Ishikawa (cell line): ENCODE results near the gene CSTB.
A peak's percentile ranks its signal among the peaks of the same experiment; 100 is the strongest.

Experiments used
- CEBPB ChIP-seq: IDR thresholded peaks from 2 replicates; pipeline ENCODE4 v1.6.1; 2012
- CREB1 ChIP-seq: IDR thresholded peaks from 2 replicates; pipeline ENCODE4 v1.6.1; 2012; ENCODE audit warnings: low read depth
- EGR1 ChIP-seq: IDR thresholded peaks from 2 replicates; pipeline ENCODE4 v1.6.1; 2012
- EP300 ChIP-seq: IDR thresholded peaks from 2 replicates; pipeline ENCODE4 v1.6.1; 2012; ENCODE audit warnings: borderline replicate concordance
- FOXM1 ChIP-seq: IDR thresholded peaks from 2 replicates; pipeline ENCODE4 v1.6.1; 2012; ENCODE audit warnings: low read depth, borderline replicate concordance
- MAX ChIP-seq: IDR thresholded peaks from 2 replicates; pipeline ENCODE4 v1.6.1; 2012
- NFIC ChIP-seq: IDR thresholded peaks from 2 replicates; pipeline ENCODE4 v1.6.1; 2012
- RAD21 ChIP-seq: IDR thresholded peaks from 2 replicates; pipeline ENCODE4 v1.6.1; 2012; ENCODE audit warnings: low read depth
- REST ChIP-seq: IDR thresholded peaks from 2 replicates; pipeline ENCODE4 v1.6.1; 2012; ENCODE audit warnings: low read depth, mild to moderate bottlenecking
- TAF1 ChIP-seq: IDR thresholded peaks from 2 replicates; pipeline ENCODE4 v1.6.1; 2012; ENCODE audit warnings: low read depth, mild to moderate bottlenecking
- TCF12 ChIP-seq: IDR thresholded peaks from 2 replicates; pipeline ENCODE4 v1.6.1; 2012; ENCODE audit warnings: low read depth
- TEAD4 ChIP-seq: IDR thresholded peaks from 2 replicates; pipeline ENCODE4 v1.6.1; 2012
- USF1 ChIP-seq: IDR thresholded peaks from 2 replicates; pipeline ENCODE4 v1.6.1; 2012
- YY1 ChIP-seq: IDR thresholded peaks from 2 replicates; pipeline ENCODE4 v1.6.1; 2012; ENCODE audit warnings: low read depth
- ZBTB7A ChIP-seq: IDR thresholded peaks from 2 replicates; pipeline ENCODE4 v1.6.1; 2012; ENCODE audit warnings: low read depth

Gene CSTB

GRCh38 chr21:43759651-43760050, 16.5 kb downstream of the CSTB start:
- no peak for TF ChIP-seq TCF12
- TF ChIP-seq TAF1: no peak
- TF ChIP-seq NFIC: no peak
- TF ChIP-seq EGR1: no peak
- no peak for TF ChIP-seq TEAD4
- TF ChIP-seq RAD21: no peak
- TF ChIP-seq MAX: no peak
- no peak for TF ChIP-seq USF1
- TF ChIP-seq ZBTB7A: no peak
- TF ChIP-seq CREB1: no peak

GRCh38 chr21:43758811-43759210, 17.3 kb downstream of the CSTB start:
- TF ChIP-seq MAX: no peak
- no peak for TF ChIP-seq CREB1
- no peak for TF ChIP-seq RAD21
- no peak for TF ChIP-seq TAF1
- TF ChIP-seq EGR1: no peak
- TF ChIP-seq YY1: no peak
- no peak for TF ChIP-seq TEAD4
- TF ChIP-seq ZBTB7A: no peak

- TF ChIP-seq RAD21 (no peak), REST (no peak), TCF12 (no peak), ZBTB7A (no peak), EGR1 (no peak), FOXM1 (no peak), CREB1 (no peak), TAF1 (no peak), TEAD4 (no peak), YY1 (no peak), CEBPB (no peak), USF1 (no peak)
Observed at GRCh38 chr21:43758111-43758641, 17.9 kb downstream of the CSTB start.

- TF ChIP-seq MAX: no peak
- no peak for TF ChIP-seq TAF1
- no peak for TF ChIP-seq ZBTB7A
- no peak for TF ChIP-seq USF1
- no peak for TF ChIP-seq TCF12
- TF ChIP-seq EP300: no peak
- no peak for TF ChIP-seq FOXM1
- no peak for TF ChIP-seq CEBPB
Observed at GRCh38 chr21:43757601-43758000, 18.5 kb downstream of the CSTB start.

- TF ChIP-seq EGR1 (no peak), TCF12 (no peak), ZBTB7A (no peak)
Observed at GRCh38 chr21:43755820-43756594, 20.1 kb downstream of the CSTB start.

- TF ChIP-seq TCF12 (no peak), TEAD4 (no peak), NFIC (peak; percentile 62; the same call in 1 of the 2 replicates), EP300 (0 out of 2 replicates have a peak, but pooled peaks have one; percentile 17), RAD21 (no peak)
Observed at GRCh38 chr21:43754948-43755781, 20.9 kb downstream of the CSTB start.

GRCh38 chr21:43753439-43753799, 22.7 kb downstream of the CSTB start:
- no peak for TF ChIP-seq TEAD4
- no peak for TF ChIP-seq EGR1
- TF ChIP-seq FOXM1: no peak
- TF ChIP-seq NFIC: no peak
